GOT3 (cell line): ENCODE data around the gene TMCO4.
A peak's percentile ranks its signal among the peaks of the same experiment; 100 is the strongest.

Experiments used
- DNase-seq: peaks from one replicate; lab custom pipeline; 2025; ENCODE audit warnings: mixed read lengths; lab: John Stamatoyannopoulos, UW

The TMCO4 gene

DNA sequence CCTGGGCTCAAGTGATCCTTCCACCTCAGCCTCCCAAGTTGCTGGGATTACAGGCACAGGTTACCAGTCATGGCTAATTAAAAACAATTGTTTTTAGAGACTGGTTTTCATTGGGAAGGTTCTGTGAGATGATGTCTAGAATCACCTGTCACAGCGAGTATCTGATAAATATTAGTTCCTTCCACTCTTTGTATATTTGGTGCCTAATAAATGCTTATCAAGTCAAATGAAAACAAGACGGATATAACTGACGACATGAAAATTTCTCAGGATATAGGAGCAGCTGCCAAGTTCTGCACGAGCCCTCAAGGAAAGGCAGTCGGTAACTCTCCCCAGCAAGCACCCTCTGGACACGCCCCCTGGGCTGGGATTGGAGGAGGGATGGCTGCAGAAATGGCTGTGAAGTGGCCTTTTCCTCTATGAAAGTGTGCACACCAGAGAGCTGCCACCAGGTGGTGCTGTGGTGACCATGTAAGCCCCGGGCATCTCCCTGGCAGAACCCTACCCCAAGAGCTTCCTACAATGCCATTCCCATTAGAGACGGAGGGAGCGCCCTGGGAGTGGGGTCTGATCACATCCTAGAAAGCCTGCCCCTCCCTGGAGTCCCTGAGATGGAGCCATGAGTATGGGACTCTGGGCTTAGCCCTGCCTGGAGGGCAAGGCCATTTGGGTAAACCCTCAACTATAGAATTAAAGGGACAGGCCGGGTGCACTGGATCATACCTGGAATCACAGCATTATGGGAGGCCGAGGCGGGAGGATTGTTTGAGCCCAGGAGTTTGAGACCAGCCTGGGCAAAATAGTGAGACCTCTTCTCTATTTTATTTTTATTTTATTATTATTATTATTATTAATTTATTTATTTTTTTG lies 84.1 kb downstream of the TMCO4 start:
- DNase-seq, result peak; percentile 55

DNA sequence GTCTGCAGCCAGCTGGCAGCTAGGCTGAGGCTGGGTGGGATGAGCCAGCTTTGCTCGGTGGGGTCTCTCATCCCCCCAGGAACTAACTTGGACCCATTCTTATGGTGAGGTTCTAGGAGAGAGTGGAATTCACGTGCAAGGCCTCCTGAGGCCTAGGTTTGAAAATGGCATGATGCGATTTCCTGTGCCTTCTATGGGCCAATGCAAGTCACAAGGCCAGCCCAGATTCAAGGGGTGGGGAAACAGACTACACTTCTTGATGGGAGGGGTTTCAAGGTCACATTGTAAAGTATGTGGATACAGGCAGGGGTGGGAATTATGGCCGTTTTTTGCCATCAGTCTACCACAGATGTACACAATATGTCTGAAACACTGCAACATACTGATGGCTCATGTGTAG lies 86.8 kb downstream of the TMCO4 start:
- DNase-seq, result no peak

DNA sequence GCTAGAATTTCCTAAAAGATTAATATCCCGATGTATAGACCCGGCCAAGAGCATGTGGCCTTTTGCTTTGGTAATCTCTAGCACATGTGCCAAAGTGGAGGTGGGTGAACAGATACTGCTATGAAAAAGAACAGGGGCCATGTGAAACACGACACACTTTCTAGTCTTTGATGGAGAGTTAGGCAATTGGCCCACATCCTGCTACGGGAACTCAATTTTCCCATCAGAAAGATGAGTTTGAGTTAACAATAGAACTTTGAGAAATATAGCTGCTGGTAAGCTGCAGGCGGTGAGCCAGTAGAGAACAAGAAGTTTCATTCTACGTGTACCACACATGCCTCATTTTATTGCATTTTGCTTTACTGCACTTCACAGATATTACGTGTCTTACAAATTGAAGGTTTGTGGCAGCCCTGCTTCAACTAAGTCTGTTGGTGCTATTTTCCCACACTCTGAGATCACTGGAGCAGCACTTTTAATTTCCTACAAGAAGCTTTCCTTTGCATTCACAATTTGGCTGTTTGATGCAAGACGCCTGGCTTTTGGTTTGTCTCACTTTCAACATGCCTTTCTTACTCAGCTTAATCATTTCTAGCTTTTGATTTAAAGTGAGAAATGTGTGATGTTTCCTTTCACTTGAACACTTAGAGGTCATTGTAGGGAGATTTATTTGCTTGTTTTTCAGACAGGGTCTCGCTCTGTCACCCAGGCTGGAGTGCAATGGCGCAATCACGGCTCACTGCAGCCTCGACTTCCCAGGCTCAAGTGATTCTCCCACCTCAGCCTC lies 88.7 kb downstream of the TMCO4 start:
- DNase-seq, result no peak

DNA sequence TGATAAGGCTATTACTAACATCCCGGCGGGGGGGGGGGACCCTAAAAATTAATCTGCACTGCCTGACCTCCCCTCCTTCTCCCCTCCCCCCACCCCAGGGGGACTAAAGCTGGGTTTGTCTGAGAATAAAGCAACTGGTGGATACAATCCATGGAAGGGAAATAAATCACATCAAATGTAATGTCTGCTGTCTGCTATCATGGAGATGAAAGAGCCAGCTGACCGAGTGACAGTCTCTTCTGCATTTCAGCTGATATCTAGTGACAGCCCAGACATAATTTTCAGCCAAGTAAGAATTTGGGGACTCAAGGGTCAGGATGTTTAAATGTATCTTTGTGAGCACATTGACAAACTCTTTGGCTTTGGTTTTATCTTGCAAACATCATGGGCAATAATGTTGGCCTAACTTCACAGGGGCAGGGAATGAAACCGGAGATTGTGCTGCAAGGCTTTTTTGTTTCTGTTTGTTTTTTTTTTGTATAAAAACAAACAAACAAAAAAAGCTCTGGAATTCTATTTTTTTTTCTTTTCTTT lies 90.4 kb downstream of the TMCO4 start:
- no peak for DNase-seq

DNA sequence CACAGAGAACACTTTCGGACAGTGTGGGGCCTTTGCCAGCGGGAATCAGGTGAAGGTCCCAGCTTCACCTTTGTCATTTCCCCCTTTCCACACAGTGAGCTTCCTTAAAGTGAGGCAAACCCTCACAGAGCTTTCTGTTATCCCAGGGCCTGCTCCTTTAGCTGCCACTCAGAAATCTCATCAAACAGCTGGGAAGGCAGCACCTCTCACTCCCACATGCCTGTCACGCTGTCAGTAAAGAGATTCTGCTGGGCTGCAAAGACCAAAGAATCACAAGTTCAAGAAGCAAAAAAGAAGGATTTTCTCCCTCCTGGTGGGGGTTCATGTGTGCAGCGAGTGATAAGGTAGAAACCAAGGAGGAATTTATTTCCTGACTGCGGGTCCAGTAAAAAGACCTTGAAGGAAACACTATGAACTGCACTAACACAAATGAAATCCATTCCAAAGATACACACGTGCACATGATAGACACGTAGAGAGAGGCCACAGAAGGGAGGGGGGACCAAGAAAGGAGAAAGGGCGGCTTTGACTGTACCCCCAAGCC lies 91.1 kb downstream of the TMCO4 start:
- no peak for DNase-seq

DNA sequence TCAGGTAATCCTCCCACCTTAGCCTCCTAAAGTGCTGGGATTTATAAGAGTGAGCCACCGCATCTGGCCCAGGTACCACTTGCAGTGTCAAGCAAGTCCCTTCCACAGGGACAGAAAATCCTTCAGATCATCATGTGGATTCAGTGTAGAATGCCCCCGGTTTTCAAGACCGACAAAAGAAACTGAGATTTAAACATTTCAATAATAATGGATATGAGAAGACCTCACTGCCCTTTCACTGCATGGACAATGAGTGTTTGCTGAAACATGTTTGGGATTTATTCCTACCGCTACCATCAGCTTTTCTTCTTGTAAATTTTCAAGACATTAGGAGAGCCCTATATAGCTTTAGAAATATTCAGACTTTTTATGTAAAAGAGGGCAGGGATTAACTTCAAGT lies 93.6 kb downstream of the TMCO4 start:
- DNase-seq, result no peak

DNA sequence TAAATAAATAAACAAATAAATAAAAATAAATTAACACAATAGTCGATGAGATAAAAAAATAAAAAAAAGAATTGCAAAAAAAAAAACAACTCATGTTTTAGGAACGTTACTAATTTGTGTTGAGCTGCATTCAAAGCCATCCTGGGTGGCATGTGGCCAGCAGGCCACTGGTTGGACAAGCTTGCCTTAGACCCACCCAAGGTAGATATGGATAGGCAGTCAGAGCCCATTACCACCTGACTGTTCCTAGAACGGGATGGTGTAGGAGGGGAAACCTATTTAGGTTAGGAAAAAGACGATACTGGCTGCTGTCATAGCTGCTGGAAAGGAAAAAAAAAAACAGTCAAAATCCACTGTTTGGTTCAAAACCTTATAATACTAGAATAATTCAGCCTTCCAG lies 94.3 kb downstream of the TMCO4 start:
- DNase-seq, result no peak

DNA sequence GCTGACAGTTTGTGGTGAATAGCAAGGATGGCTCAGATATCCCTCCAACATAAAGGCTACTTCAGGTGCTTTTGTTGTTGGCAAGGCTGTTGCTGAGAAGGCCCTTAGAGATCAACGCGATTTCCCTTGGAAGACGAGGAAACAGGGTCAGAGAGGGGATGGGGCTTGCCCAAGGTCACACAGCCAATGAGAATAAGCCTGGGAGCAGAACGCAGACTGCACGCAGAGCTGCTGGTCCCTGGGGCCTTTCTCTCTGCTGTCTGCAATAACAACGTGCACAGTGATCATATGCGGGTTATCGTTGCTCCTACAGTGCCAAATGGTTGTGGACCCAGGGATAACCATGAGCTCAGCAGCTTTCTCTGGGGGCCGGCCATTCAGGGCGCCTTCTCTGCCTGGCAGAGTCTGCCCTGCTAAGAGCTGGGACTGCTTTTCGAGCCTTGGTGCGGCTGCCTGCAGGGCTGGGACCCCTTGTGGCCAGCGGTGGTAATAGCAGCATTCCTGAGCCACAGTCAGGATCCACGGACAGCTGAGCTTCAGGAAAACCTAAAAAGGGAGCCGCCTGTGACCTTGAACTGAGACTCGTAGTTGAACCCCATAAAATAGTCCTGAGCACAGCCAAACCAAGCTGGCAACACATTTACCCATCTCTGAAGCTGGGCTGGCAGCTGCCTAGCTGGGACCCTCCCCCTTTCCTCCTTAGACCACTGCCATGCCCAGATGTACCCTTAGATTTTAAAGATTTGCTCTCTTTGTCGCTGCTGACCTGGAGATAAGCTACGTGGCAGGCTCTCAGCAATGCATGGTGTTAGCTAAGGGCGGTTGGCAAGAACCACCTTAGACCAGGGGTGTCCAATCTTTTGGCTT lies 95.2 kb downstream of the TMCO4 start:
- peak; percentile 44 for DNase-seq

DNA sequence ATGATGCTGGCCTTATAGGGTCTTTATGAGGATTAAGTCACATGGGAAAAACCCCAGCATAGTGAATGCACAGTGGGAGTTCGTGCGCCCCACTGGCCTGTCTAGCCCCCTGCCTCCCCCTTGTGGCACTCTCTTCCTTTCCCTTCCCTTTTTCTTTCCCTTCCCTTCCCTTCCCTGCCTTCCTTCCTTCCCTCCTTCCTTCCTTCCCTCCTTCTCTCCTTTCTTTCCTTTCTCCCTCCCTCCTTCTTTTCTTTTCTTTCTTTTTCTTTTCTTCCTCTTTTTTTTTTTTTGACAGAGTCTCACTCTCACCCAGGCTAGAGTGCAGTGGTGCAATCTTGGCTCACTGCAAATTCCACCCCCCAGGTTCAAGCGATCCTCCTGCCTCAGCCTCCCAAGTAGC lies 96.4 kb downstream of the TMCO4 start:
- DNase-seq, result no peak

DNA sequence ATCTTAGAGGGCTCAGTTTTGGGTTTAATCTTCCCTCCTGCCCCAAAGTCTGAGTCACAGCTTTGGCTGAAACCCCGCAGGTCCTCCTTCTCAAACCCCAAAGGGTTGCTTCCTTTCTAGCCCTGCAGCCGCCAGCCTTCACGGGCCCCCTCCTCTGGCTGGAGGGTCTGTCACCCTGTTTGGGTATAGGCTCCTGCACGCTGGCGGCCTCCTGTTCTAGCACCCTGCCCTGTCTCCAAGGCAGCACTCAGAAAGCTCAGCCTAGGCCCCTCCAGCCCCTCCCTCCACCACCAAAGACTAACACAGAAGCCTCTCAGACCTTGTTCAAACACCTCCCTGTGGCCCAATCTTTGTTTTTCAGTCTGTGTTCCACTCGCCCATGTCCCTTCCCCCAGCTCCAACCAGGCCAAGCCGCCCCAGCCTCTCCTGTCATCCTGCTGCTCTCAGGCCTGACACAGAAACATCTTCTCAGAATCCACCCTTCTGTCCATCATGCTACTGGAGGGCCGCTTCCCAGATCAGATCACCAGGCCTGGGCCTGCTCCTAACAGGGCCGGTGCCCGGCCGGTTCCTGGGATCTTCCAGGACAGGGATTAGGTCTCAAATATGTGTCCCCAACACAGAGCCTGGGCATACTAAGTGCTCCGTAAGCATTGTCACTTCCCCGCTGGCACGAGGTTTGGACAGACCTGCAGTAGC lies 99.5 kb downstream of the TMCO4 start:
- DNase-seq, result no peak

DNA sequence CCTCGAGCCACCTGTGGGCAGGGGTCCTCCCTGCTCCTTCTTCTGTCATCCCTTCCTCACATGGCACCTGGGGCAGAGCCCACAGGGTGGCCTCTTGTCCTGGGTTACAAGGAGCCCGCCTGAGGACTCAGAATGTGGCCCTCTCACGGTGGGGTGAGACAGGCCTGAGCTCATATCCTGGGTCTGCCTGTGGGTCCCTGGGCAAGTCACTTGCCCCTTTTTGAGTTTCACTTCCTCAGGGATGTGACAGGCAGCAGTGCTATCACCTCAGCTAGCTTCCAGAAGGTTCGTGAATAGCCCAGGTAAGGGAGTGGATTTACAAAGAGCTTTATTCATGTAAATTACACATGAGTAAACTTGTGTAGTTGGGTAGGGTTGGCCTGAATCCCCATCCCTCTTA lies 101.5 kb downstream of the TMCO4 start:
- DNase-seq, result no peak

DNA sequence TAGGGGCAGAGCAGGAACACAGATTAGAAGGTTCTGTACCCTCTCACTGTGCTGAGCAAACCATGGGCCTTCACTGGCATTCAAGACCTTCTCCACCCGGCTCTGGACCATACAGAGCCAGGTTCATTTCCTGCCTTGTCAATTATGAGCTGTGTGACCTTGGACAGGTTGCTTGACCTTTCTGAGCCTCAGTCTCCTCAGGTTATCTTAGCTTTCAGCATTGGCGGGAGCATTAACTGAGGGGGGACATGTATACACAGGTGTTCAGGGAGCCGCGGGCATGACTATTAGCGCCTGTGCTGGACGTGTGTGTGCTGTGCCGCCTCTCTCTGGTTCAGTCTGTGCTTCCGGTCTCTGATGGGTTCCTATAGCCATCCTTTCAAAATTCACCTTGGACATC lies 102.9 kb downstream of the TMCO4 start:
- DNase-seq, result no peak

DNA sequence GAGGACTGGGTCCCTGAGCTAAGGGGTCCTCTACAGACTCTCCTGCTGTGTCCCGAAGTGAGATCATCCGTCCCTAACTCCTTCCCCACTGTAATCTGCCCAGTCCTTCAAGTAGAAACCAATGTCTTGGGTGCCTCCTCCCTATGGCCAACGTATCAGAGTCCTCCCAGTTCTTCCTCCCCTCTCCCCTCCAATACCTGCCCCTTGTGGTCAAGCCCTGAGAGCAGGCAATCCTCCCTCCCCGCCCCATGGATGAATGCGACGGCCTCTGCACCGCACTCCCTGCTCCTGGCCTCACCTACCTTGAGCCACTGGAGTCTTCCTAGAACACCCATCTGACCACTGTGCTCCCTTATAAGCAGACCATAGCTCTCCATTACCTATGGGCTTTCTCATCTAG lies 103.9 kb downstream of the TMCO4 start:
- DNase-seq, result no peak

DNA sequence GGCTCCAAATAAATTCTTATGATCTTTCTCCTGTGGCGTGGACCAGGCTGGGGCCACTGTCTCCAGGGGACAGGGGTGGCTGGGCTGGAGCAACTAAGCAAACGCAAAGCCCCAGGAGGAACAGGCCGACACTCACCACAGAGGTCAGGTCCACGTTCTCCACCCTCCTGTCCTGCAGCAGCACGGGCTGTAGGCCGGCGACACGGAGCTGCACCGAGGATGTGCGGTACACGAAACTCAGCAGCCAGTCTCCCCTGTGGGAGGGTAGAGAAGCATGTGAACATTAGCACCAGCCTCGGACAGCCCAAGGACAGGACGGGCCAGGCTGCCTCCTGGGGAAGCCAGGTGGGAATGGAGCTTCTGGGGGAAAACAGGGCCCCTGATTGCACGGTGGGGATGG lies 105.4 kb downstream of the TMCO4 start:
- DNase-seq, result no peak

DNA sequence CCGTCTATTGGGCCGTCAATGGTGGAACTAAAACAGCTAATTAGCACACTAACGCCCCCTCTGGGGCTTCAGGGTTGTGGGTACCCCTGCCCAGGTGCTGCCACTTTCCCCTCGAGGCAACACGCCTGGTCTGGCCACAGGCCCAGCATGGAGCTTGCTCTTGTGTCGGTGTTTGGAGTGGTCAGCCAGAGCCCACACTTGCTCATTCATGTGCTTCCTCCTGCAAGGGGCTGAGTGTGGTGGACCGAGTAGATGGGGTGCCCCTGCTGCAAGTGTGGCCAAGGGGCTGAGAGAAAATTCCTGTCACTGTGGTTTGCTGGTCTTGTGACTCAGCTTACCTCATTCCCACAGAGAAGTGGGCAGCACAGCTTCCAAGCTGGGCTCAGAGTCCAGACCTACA lies 109.4 kb downstream of the TMCO4 start:
- no peak for DNase-seq

DNA sequence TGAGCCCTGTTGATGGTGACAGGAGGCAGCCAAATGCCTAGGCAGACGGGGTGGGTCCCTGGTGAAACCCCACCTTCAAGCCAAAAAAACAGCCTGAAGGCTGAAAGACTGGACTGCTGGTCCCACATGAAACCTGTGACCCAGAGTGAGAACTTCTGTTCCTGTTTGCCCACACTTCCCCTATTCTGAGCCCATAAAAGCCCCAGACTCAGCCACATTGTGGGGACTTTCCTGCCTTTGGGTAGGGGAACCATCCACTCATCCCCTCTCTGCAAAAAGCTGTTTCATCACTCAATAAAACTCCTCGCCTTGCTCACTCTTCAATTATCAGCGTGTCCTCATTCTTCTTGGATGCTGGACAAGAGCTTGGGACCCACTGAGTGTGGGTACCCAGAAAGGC lies 109.9 kb downstream of the TMCO4 start:
- no peak for DNase-seq

DNA sequence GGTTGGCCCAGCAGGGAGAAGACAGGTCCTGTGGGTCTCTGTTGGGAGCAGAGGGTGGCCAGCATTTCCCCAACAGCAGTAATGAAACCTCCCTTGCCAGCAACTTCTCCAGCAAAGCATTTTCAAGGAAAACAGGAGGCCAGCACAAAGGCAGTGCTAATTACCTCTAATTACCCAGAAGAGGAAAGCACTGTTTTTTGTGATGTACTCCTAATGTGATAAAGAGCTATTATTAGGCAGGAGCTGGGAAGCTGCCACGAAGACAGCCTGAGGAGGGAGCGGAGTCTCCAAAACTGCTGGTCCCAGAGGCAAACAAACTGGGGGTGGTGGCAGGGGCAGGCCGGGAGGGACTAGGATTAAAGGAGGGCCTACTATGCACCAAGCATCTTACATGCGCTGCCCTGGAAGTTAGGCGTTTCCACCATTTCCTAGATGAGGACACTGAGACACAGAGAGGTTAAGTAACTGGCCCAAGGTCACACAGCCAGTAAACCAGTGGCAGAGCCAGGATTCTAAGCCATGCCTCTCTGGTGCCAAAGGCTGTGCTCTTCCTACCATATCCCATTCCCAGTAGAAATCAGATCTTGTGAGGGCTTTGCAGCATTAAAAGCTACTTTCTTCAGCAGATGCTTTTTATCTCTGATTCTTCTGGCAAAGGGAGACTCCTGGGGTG lies 110.5 kb downstream of the TMCO4 start:
- DNase-seq, result no peak

DNA sequence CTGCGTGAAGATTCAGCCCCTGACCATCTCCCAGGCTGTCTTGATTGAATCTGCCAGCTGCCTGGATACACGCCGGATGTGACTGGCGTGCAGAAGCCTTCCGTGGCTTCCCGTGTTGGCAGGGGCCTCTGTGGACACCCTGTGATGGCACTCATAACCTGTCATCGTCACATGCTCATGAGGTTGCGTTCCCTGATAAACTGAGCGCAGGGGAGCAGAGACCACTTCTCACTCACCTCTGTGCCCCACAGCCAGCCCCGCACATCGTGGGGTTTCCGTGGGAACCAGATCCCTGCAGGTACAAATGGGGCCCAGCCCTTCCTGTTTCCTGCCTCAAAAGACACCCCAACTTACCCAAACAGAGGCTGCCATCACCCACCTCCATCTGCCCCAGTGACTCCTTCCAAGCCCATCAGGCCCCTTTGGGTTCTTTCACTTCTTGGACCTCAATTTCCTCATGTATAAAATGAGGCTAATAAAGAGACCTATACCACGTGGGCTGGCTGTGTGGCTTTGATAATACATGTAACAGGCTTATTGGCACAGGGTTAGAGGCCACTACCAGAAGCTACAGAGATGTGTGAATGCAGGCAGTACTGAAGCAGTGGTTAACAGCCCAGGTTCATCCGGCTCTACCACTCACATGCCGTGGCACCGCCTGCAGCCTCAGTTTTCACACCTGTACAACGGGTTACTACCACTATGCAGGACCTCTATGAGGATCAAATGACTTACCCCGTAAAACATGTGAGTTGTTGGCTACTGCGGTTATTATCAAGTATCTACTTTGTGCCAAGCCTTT lies 111.5 kb downstream of the TMCO4 start:
- no peak for DNase-seq

DNA sequence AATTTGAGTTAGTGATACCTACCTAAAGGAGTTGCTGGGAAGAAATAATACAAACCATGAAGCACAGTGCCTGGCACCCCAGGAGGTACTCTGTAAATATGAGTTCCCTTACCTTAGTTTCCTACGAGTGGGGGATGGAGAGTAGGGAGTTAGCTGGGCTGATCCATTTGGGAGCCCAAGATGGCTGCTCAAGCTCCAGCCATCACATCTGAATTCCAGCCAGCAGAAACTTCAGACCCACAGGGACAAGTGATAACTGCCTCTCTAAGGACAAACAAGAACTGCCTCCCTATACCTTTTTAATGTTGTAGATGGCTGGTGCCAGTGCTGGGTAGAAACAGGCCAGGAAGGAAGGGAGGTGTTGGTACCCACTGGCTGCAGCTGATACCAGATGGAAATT lies 112.3 kb downstream of the TMCO4 start:
- DNase-seq, result no peak

DNA sequence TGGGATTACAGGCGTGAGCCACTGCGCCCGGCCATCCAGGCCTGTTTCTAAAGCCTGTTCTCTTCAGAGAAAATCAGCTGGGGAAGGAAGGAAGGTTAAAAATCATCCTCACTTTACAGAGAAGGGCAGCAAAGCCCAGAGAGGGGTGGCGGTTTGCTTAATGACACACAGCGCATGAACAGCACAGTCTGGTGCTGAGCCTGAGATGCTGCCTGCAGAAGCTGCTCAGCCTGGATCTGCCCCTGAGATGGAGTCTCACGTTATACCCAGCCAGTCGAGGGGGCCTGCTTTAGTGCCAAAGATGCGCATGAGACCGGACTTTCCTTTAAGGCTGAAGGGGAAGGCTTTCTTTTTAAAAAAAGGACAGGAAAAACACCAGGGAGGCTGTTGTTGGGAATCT lies 113.7 kb downstream of the TMCO4 start:
- DNase-seq, result no peak
